Measurements from ENCODE around the gene FNDC8.

Gene FNDC8

GRCh38 chr17:35116845-35117244, 4.6 kb upstream of the FNDC8 start:
- TF ChIP-seq, protein P1, sequence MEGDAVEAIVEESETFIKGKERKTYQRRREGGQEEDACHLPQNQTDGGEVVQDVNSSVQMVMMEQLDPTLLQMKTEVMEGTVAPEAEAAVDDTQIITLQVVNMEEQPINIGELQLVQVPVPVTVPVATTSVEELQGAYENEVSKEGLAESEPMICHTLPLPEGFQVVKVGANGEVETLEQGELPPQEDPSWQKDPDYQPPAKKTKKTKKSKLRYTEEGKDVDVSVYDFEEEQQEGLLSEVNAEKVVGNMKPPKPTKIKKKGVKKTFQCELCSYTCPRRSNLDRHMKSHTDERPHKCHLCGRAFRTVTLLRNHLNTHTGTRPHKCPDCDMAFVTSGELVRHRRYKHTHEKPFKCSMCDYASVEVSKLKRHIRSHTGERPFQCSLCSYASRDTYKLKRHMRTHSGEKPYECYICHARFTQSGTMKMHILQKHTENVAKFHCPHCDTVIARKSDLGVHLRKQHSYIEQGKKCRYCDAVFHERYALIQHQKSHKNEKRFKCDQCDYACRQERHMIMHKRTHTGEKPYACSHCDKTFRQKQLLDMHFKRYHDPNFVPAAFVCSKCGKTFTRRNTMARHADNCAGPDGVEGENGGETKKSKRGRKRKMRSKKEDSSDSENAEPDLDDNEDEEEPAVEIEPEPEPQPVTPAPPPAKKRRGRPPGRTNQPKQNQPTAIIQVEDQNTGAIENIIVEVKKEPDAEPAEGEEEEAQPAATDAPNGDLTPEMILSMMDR (IDR thresholded peaks at IDR 0.05), result no peak
- Histone ChIP-seq H3K4me1 (ENCODE audit: control insufficient read depth in 1 of 2, insufficient read depth in 1 of 2, low read depth in 1 of 2, low read length in 1 of 2) (peaks cover 22 to 29% of the 10 kb centered on the region in 2 experiments), H3K27me3 (no peaks in the 10 kb centered on the region), H3K27ac (no peak overlapping the region), H3K9me3 (no peaks in the 10 kb centered on the region), H3K4me3 (ENCODE audit: low read depth in 1 of 2, low read length in 1 of 2) (no peak overlapping the region), H3K36me3 (no peaks in the 10 kb centered on the region)

DNA sequence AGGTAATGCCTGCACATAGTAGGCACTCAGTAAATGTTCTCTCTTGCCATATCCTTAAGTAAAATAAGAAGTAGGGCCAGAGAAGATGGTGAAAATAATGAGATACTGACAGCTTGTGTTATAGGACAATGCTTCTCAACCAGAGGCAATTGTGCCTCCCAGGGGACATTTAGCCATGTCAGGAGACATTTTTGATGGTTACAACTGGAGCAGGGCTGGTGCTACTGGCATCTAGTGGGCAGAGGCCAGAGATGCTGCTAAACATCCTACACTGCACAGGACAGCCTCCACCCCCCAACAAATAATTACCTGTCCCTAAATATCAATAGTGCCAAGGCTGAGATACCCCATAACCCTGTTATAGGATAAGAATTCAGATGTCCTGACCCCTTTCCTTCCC, 3.4 kb upstream of the FNDC8 start:
- TF ChIP-seq, protein P1 (IDR thresholded peaks at IDR 0.05), result no peak
- Histone ChIP-seq H3K4me3 (ENCODE audit: low read depth in 1 of 2, low read length in 1 of 2) (no peak overlapping the region), H3K4me1 (ENCODE audit: control insufficient read depth in 1 of 2, insufficient read depth in 1 of 2, low read depth in 1 of 2, low read length in 1 of 2) (peaks cover 22 to 29% of the 10 kb centered on the region in 2 experiments), H3K27me3 (no peaks in the 10 kb centered on the region), H3K9me3 (no peaks in the 10 kb centered on the region), H3K27ac (peak overlapping the region; percentile 68), H3K36me3 (no peaks in the 10 kb centered on the region)

- Histone ChIP-seq H3K4me1 (ENCODE audit: control insufficient read depth in 1 of 2, insufficient read depth in 1 of 2, low read depth in 1 of 2, low read length in 1 of 2) (peaks cover 22 to 29% of the 10 kb centered on the region in 2 experiments), H3K27ac (peak within 1 kb of the TSS; percentile 68), H3K27me3 (no peaks in the 10 kb centered on the region), H3K4me3 (ENCODE audit: low read depth in 1 of 2, low read length in 1 of 2) (peak within 1 kb of the TSS; percentile 90 to 98), H3K9me3 (no peaks in the 10 kb centered on the region), H3K36me3 (no peaks in the 10 kb centered on the region)
- TF ChIP-seq, protein P1 (IDR thresholded peaks at IDR 0.05), result peak; percentile 98
These were observed 1.8 kb upstream of the FNDC8 start, which contains the start of gene RAD51D for GRCh38 chr17:35119370-35120165. RAD51D (minus strand) TSS chr17:35119860; CDS start chr17:35119613, 247 bp downstream.

GRCh38 chr17:35127751-35128514, 6.5 kb downstream of the FNDC8 start:
- Histone ChIP-seq H3K27ac (no peak overlapping the region), H3K36me3 (peaks cover 10% of the 10 kb centered on the region), H3K4me1 (ENCODE audit: control insufficient read depth in 1 of 2, insufficient read depth in 1 of 2, low read depth in 1 of 2, low read length in 1 of 2) (no peaks in the 10 kb centered on the region)

DNA sequence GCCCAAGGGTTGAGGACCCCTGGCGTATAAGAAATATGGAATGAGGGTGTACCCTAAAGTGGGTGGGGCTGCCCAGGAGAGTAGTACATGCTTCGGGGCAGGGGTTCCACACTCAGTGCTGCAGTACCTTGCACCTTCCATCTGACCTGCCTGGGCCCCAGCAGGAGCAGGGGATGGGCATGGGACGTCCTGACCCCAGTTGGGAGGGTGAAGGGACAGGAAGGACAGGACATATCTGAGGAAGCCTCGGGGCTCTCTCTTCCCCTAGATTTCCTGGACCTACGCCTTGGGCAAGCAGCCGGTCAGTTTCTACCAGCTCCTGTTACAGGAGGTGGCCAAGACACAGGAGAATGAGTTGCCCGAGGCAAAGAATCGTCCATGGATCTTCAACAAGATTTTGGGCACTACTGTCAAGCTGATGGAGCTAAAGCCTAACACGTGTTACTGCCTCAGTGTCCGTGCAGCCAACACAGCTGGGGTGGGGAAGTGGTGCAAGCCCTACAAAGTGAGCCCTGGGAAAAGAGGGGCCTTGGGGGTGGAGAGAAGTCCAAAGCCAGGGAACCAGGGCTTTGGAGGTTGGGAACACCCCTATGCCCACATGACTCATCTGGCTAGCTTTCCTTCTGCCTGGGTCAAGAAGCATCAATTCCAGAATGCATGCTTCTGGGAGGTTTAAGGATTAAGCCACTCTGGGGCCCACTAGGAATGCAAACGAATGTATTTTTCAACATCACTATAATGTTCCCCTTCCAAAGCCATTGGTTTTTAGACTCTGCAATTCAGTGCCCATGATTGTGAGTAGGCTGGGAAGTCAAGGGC, 7.9 kb downstream of the FNDC8 start:
- H3K4me1 ChIP-seq (ENCODE audit: control insufficient read depth in 1 of 2, insufficient read depth in 1 of 2, low read depth in 1 of 2, low read length in 1 of 2), result no peaks in the 10 kb centered on the region
- TF ChIP-seq, protein P1 (IDR thresholded peaks at IDR 0.05), result no peak
- H3K27me3 ChIP-seq, result no peaks in the 10 kb centered on the region
- no peak overlapping the region for H3K27ac ChIP-seq
- H3K36me3 ChIP-seq, result peaks cover 14% of the 10 kb centered on the region
- H3K9me3 ChIP-seq, result no peaks in the 10 kb centered on the region
- H3K4me3 ChIP-seq (ENCODE audit: low read depth in 1 of 2, low read length in 1 of 2), result no peak overlapping the region

More at GRCh38 chr17:35127751-35128514, 6.5 kb downstream of the FNDC8 start:
- H3K9me3 ChIP-seq, result no peaks in the 10 kb centered on the region
- H3K4me3 ChIP-seq (ENCODE audit: low read depth in 1 of 2, low read length in 1 of 2), result no peak overlapping the region
- TF ChIP-seq, protein P1 (IDR thresholded peaks at IDR 0.05), result no peak
- H3K27me3 ChIP-seq, result no peaks in the 10 kb centered on the region
